Measurements from ENCODE around the gene KIAA1191.

Gene KIAA1191

DNA sequence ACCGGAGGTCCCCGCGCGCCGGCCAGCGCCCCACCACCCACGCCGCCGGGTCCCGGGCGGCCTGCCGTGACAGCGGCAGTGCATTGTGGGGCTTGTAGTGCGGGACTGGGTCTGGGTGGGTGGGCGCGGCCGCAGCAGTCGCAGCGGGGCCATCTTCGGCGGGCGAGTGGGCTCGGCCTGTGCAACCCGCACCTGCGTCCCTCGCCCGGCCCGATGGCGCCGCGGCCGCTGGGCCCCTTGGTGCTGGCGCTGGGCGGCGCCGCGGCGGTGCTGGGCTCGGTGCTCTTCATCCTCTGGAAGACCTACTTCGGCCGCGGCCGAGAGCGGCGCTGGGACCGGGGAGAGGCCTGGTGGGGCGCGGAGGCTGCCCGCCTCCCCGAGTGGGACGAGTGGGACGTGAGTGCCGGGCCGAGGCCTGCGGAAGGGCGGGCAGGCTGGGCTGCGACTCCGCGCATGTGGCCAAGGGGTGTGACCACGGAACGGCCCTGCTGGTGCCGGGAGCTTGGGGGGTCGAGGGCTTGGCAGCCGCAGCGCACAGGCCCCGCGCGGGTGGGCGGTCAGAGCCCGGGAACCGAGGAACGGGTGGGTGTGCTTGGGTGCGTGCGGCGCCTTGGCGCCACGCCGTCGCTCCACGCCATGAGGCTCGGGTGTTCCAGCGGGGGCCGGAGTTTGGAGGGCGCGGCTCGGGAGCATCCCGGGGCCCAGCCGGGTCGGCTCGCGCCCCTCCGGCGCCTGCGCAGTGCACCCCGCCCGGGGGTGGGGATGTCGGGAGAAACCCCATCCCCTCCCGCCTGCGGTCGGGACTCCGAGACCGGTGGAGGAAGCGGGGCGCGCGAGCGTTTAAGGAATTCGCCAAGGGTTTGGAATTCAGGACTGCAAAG lies 4.0 kb upstream of the KIAA1191 start, which contains the start of gene ARL10:
Gene ARL10 (plus strand): TSS at position 137 of the 881 bp plus-strand sequence. CDS start 77 bp downstream, at position 214.
- DNase-seq (ENCODE audit: low spot score), result peak; percentile 59

- no peak for DNase-seq (ENCODE audit: low spot score)
Observed at GRCh38 chr5:176364765-176365350, 3.3 kb upstream of the KIAA1191 start.

- DNase-seq (ENCODE audit: low spot score), result no peak
Observed at GRCh38 chr5:176362233-176362490, 598 bp upstream of the KIAA1191 start.

DNA sequence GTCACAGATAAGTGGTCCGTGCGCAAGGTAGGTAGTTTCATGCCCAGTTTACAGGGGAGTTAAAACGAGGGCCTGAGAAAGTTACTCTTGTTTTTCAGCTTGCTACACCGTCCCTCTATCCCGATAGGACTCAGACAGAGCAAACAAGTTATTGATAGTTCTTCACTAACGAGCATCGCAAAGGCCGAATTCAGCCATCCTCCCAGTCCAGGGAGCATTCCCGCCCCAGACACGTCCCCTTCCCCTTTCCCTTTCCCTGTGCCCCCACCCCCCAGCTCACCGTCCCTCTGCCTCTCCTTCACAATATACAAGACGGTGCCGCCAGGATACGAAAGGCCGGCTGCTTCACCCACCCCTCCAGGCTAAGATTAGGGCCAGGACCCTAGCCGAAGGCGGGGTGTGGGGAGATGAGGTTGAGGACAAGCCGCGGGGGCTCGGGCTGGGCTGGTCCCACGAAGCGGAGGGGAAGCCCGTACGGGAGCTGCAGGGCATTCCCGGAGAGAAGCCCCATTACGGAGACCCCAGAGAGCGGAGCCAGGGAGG lies 599 bp downstream of the KIAA1191 start:
- DNase-seq (ENCODE audit: low spot score), result peak; percentile 11

DNA sequence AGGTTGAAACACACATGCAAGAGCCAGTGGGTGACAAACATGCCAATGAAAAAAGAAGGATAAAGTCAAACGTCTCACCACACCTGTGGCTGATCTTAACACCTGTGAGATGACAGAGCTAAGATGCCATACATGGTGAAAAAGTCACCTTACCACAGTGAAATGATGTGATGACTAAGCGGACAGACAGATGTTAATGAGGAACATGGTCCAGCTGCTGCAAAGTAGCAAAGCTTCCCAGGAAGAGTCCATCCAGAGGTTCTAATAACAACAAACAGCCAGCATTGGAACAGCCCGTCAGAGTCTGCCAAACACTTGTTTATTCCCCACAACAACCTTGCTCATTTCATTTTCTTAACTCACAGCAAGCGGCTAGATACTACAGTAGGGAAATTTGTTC lies 1.9 kb downstream of the KIAA1191 start:
- DNase-seq (ENCODE audit: low spot score), result peak; percentile 56

- DNase-seq (ENCODE audit: low spot score), result no peak
Observed at GRCh38 chr5:176356179-176356566, 5.4 kb downstream of the KIAA1191 start.

- DNase-seq (ENCODE audit: low spot score), result no peak
Observed at GRCh38 chr5:176355400-176356178, 6.0 kb downstream of the KIAA1191 start.

GRCh38 chr5:176353533-176353932 lies 8.0 kb downstream of the KIAA1191 start:
- DNase-seq (ENCODE audit: low spot score), result no peak

DNA sequence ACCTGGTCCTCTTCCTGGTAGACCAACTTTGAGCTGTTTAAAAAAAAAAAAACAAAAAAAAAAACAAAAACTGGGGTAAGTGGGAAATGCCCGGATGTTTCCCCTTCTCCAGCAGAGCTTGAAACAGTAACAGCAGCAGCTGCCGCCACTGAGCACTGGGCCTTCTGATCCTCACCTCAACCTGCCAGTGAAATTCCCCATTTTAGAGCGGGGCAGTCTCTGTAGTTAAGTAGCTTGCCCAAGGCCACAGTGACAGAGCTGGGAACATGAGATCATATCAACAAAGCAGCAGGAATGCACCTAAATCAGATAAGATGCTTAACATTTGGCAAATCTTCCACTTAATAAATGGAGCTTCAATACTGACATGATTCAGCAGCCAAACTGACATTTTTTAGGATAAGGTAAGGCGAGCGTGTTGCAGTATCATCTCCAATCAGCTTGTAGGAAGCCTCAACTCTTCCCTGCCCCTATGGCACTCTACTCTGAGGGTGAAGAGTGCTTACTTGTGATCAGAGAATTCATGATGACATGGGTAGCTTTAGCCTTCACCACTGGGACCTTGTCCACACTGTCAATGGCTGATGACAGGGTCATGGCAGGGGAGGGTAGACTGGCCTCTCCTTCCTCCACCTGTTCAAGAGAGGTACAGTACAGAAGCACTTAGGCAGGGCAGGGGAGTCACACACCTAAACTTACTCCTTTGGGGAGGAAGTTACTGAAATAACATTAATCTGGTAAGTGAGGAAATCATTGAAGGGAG lies 9.3 kb downstream of the KIAA1191 start:
- no peak for DNase-seq (ENCODE audit: low spot score)

DNA sequence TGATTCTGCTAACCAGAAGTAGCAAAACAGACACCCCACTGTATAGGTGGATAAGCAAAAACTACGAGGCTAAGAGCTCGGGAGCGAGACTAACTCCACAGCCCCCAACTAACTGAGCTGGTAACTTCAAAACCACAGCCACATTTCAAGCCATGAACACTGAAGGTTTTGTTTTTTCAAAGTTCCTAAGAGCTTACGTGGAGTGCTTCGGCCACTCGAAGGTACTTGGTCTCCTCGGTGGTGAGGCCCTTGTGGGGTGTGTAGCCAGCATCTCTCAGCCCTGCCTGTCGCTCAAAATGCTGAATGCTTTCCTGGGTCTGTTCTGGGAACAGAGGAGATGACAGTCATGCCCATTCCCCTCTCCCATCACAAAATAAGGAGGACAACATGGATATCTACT lies 11.1 kb downstream of the KIAA1191 start:
- no peak for DNase-seq (ENCODE audit: low spot score)

GRCh38 chr5:176342766-176343458 lies 18.7 kb downstream of the KIAA1191 start:
- DNase-seq (ENCODE audit: low spot score), result no peak

GRCh38 chr5:176342158-176342483 lies 19.4 kb downstream of the KIAA1191 start:
- DNase-seq (ENCODE audit: low spot score), result no peak

- DNase-seq (ENCODE audit: low spot score), result no peak
Observed at GRCh38 chr5:176341325-176342157, 20.0 kb downstream of the KIAA1191 start.

GRCh38 chr5:176339304-176339703 lies 22.3 kb downstream of the KIAA1191 start:
- no peak for DNase-seq (ENCODE audit: low spot score)

- peak; percentile 52 for DNase-seq (ENCODE audit: low spot score)
Observed at GRCh38 chr5:176337913-176338312, 23.7 kb downstream of the KIAA1191 start.

GRCh38 chr5:176334031-176334770 lies 27.4 kb downstream of the KIAA1191 start:
- no peak for DNase-seq (ENCODE audit: low spot score)

DNA sequence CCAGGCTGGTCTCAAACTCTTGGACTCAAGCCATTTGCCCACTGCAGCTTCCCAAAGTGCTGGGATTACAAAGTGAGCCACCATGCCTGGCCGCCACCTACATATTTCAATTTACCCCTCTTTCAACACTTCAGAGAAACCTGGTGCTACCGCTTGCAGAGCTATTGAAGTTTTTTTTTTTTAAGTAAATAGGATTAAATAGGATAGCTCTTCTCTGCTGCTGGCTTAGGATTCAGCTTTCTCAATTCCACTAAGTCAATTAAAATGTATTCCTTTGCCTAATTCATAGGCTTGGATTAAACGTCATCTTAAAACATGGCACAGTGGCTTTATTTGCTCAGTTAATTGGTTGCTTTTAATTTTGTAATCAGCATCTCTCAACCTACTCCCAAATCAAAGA lies 41.0 kb downstream of the KIAA1191 start:
- no peak for DNase-seq (ENCODE audit: low spot score)

DNA sequence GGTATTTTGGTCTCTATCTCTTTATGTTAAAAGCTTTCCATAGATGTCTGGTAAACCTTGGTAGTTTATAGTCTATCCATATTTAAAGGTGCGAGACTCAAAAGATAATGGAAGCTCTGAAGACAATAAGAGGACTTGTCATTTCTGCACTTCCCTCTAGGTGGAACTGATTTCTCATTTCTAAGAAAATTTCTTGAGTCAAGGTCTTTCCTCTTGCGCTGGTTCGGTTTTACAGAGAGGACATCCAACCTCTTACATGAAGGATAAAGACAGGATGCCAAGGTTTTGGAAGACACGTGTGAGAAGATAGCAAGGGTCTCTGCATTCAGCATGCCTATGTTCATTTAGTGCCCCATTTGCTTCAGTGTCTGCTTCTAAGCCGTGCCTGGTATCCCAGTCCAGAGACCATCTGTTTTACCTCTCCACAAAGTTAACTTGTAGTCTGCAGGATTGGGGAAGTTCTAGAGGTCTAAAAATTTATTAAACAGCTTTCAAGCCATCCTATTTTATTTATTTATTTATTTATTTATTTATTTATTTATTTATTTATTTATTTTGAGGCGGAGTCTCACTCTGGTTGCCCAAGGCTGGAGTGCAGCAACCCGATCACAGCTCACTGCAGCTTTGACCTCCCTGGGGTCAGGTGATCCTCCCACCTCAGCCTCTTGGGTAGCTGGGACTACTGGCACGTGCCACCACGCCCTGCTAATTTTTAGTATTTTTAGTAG lies 41.6 kb downstream of the KIAA1191 start:
- peak; percentile 8 for DNase-seq (ENCODE audit: low spot score)

Data from kidney tubule cell (primary cell).